Liver (tissue), 9 donors: ENCODE data around the gene DLX4. TPM values are rescaled to one million over a fixed set of nuclear protein-coding genes. Genes with fewer than 3 reads are reported as not detected.

ENCODE experiments used
- DNase-seq: peaks from one replicate; pipeline ENCODE4 v3.0.0-alpha.2; 2017; ENCODE audit warnings: low spot score
- H3K27ac ChIP-seq, 2 donors: one replicate each; pipeline ENCODE4 v1.7.0; 2013; ENCODE audit warnings: inconsistent platforms in 2 of 2, low read length in 2 of 2, control low read depth in 1 of 2, low read depth in 1 of 2, mild to moderate bottlenecking in 1 of 2
- H3K27me3 ChIP-seq, 4 donors: one replicate each; pipeline versions ENCODE4 v1.6.1 to v1.7.0; 2013; ENCODE audit warnings: low read length in 3 of 4, inconsistent platforms in 1 of 4, mild to moderate bottlenecking in 1 of 4, moderate library complexity in 1 of 4; ENCODE audit not compliant: control insufficient read depth in 4 of 4, insufficient read depth in 4 of 4
- H3K36me3 ChIP-seq, 4 donors: one replicate each; pipeline versions ENCODE4 v1.6.1 to v1.7.0; 2013; ENCODE audit warnings: low read length in 3 of 4, mild to moderate bottlenecking in 3 of 4, low read depth in 1 of 4, moderate library complexity in 1 of 4; ENCODE audit not compliant: control insufficient read depth in 4 of 4, insufficient read depth in 3 of 4
- H3K4me1 ChIP-seq, 4 donors: one replicate each; pipeline versions ENCODE4 v1.6.1 to v1.7.0; 2013; ENCODE audit warnings: low read length in 3 of 4, mild to moderate bottlenecking in 3 of 4, moderate library complexity in 1 of 4; ENCODE audit not compliant: control insufficient read depth in 4 of 4, insufficient read depth in 4 of 4
- H3K4me3 ChIP-seq, 3 donors: one replicate each; pipeline versions ENCODE4 v1.6.1 to v1.7.0; 2013; ENCODE audit warnings: low read length in 3 of 3, control low read depth in 1 of 3, low read depth in 1 of 3, mild to moderate bottlenecking in 1 of 3
- H3K9ac ChIP-seq, 2 donors: one replicate each; pipeline ENCODE4 v1.7.0; 2013; ENCODE audit warnings: low read length in 2 of 2, mild to moderate bottlenecking in 2 of 2, moderate library complexity in 2 of 2, control low read depth in 1 of 2, low read depth in 1 of 2
- H3K9me3 ChIP-seq, 4 donors: one replicate each; pipeline versions ENCODE4 v1.6.1 to v1.7.0; 2013; ENCODE audit warnings: low read length in 3 of 4; ENCODE audit not compliant: control insufficient read depth in 4 of 4
- EGR1 ChIP-seq, 2 donors: IDR thresholded peaks; 2 replicates each; pipeline ENCODE4 v1.6.1; 2016 to 2018; ENCODE audit warnings: antibody characterized with exemption in 2 of 2, low read depth in 2 of 2
- FOXA1 ChIP-seq: IDR thresholded peaks from 2 replicates; pipeline ENCODE4 v1.6.1; 2016; ENCODE audit warnings: antibody characterized with exemption
- FOXA2 ChIP-seq: IDR thresholded peaks from 2 replicates; pipeline ENCODE4 v1.6.1; 2016; ENCODE audit warnings: antibody characterized with exemption
- GABPA ChIP-seq, 2 donors: IDR thresholded peaks in 1 of 2; conservative IDR thresholded peaks in 1 of 2; 2 replicates each; pipeline ENCODE4 v1.6.1; 2016; ENCODE audit warnings: antibody characterized with exemption in 2 of 2, mild to moderate bottlenecking in 1 of 2, moderate library complexity in 1 of 2
- HNF4A ChIP-seq, 2 donors: conservative IDR thresholded peaks; 2 replicates each; pipeline ENCODE4 v1.6.1; 2016; ENCODE audit warnings: antibody characterized with exemption in 2 of 2, mild to moderate bottlenecking in 2 of 2
- HNF4G ChIP-seq: IDR thresholded peaks from 2 replicates; pipeline ENCODE4 v1.6.1; 2016; ENCODE audit warnings: antibody characterized with exemption
- NR2F2 ChIP-seq: IDR thresholded peaks from 2 replicates; pipeline ENCODE4 v1.6.1; 2016; ENCODE audit warnings: antibody characterized with exemption
- RAD21 ChIP-seq, 2 donors: IDR thresholded peaks; 2 replicates each; pipeline ENCODE4 v1.6.1; 2016; ENCODE audit warnings: antibody characterized with exemption in 2 of 2, mild to moderate bottlenecking in 2 of 2
- RXRA ChIP-seq, 2 donors: IDR thresholded peaks; 2 replicates each; pipeline ENCODE4 v1.6.1; 2017 to 2018; ENCODE audit warnings: antibody characterized with exemption in 2 of 2, mild to moderate bottlenecking in 1 of 2
- SP1 ChIP-seq: IDR thresholded peaks from 2 replicates; pipeline ENCODE4 v1.6.1; 2018; ENCODE audit warnings: antibody characterized with exemption, mild to moderate bottlenecking
- TAF1 ChIP-seq: conservative IDR thresholded peaks from 2 replicates; pipeline ENCODE4 v1.6.1; 2016; ENCODE audit warnings: antibody characterized with exemption, mild to moderate bottlenecking
- WGBS: extraction: QIAGEN DNeasy Blood & Tissue Kit; methylation state at CpG from one replicate; pipeline ENCODE4 v1.1.7; 2013; 5-methylcytosine and 5-hydroxymethylcytosine counted together
- polyA plus RNA-seq, 2 donors: library from polyadenylated mRNA; stranded (reverse) in 1 of 2; unstranded in 1 of 2; fragments of 200-250 nt in 1 of 2; fragments of >200 nt in 1 of 2; fragmentation: Nextera tagmentation in 1 of 2; extraction: Ambion mirVana in 1 of 2; gene quantifications; one replicate each; pipeline versions ENCODE4 v1.2.1 to v1.2.3, GENCODE V29; 2013 to 2015
- total RNA-seq, 2 donors: library from RNA; depleted of rRNA; stranded (reverse); fragments of >200 nt; gene quantifications; one replicate each; pipeline ENCODE4 v1.2.3, GENCODE V29; 2014
- TF ChIP-seq, protein P1 (sequence below): IDR thresholded peaks from 2 replicates; pipeline ENCODE4 v1.6.1; 2016; ENCODE audit warnings: antibody characterized with exemption
- TF ChIP-seq, protein P2 (sequence below): IDR thresholded peaks from 2 replicates; pipeline ENCODE4 v1.6.1; 2016; ENCODE audit warnings: antibody characterized with exemption, mild to moderate bottlenecking
- TF ChIP-seq, protein P3 (sequence below): IDR thresholded peaks from 2 replicates; pipeline ENCODE4 v1.6.1; 2016; ENCODE audit warnings: antibody characterized with exemption
- TF ChIP-seq, protein P4 (sequence below): fragments of 150-350 bp; IDR thresholded peaks from 2 replicates; pipeline ENCODE4 v1.5.1; 2017; ENCODE audit warnings: improper control_type of control experiment, low read depth, low read length; ENCODE audit not compliant: missing input control
- donor health status: healthy.
- donor health status: healthy.
- donor health status: healthy.
- donor health status: healthy.
- donor health status: healthy.

Gene DLX4
- total and polyA plus RNA-seq, 4 donors: not detected

DNA sequence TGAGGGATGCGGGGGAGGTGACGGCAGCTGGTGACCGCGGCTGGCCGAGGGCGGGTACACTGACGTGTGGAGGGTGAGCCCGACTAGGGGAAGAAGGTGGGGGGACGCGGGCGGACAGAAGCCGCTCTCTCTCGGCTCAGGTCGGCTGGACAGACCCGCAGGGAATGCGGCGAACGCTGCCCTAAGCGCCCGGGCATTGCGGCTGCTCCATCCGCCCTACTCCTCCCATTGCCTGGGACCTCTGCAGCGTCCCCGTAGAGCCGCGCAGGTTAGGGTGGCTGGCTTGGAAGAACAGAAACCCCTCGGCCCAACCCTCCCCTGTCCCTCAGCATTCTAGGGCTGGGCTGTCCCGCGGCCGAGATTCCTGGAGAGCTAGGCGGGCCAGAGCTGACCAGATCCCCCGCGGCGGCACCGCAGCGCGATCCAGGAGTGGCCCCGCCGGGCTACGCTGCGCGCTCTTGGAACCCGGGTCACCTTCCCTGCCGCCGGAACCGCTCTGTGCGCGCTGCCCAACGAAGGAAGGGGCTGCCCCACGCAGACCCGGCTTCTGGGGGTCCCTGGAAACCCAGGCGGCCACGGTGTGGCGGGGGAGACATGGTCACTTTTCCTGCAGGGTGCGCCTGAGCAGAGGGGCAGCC is 3.0 kb downstream of the DLX4 start:
- H3K36me3 ChIP-seq: no peaks in the 10 kb centered on the region
- H3K27me3 ChIP-seq: peaks cover 2 to 23% (median 19%) of the 10 kb centered on the region in 4 donors
- no peak for DNase-seq
- WGBS: 4% methylated on average over 55 of the region's 55 CpGs
- TF ChIP-seq FOXA1 (no peak), HNF4A (conservative IDR thresholded peaks at IDR 0.05) (no peak), RXRA (IDR thresholded peaks at IDR 0.05) (no peak), SP1 (no peak), NR2F2 (no peak), TAF1 (no peak), RAD21 (IDR thresholded peaks at IDR 0.05) (no peak), GABPA (IDR thresholded peaks at IDR 0.05 in 1 of 2, conservative IDR thresholded peaks at IDR 0.05 in 1 of 2) (no peak), FOXA2 (no peak), EGR1 (IDR thresholded peaks at IDR 0.05; ENCODE audit: low read depth in 2 of 2) (no peak), HNF4G (no peak)
- TF ChIP-seq, protein P1, sequence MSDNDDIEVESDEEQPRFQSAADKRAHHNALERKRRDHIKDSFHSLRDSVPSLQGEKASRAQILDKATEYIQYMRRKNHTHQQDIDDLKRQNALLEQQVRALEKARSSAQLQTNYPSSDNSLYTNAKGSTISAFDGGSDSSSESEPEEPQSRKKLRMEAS: no peak
- TF ChIP-seq, protein P2, sequence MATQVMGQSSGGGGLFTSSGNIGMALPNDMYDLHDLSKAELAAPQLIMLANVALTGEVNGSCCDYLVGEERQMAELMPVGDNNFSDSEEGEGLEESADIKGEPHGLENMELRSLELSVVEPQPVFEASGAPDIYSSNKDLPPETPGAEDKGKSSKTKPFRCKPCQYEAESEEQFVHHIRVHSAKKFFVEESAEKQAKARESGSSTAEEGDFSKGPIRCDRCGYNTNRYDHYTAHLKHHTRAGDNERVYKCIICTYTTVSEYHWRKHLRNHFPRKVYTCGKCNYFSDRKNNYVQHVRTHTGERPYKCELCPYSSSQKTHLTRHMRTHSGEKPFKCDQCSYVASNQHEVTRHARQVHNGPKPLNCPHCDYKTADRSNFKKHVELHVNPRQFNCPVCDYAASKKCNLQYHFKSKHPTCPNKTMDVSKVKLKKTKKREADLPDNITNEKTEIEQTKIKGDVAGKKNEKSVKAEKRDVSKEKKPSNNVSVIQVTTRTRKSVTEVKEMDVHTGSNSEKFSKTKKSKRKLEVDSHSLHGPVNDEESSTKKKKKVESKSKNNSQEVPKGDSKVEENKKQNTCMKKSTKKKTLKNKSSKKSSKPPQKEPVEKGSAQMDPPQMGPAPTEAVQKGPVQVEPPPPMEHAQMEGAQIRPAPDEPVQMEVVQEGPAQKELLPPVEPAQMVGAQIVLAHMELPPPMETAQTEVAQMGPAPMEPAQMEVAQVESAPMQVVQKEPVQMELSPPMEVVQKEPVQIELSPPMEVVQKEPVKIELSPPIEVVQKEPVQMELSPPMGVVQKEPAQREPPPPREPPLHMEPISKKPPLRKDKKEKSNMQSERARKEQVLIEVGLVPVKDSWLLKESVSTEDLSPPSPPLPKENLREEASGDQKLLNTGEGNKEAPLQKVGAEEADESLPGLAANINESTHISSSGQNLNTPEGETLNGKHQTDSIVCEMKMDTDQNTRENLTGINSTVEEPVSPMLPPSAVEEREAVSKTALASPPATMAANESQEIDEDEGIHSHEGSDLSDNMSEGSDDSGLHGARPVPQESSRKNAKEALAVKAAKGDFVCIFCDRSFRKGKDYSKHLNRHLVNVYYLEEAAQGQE: no peak
- TF ChIP-seq, protein P3, sequence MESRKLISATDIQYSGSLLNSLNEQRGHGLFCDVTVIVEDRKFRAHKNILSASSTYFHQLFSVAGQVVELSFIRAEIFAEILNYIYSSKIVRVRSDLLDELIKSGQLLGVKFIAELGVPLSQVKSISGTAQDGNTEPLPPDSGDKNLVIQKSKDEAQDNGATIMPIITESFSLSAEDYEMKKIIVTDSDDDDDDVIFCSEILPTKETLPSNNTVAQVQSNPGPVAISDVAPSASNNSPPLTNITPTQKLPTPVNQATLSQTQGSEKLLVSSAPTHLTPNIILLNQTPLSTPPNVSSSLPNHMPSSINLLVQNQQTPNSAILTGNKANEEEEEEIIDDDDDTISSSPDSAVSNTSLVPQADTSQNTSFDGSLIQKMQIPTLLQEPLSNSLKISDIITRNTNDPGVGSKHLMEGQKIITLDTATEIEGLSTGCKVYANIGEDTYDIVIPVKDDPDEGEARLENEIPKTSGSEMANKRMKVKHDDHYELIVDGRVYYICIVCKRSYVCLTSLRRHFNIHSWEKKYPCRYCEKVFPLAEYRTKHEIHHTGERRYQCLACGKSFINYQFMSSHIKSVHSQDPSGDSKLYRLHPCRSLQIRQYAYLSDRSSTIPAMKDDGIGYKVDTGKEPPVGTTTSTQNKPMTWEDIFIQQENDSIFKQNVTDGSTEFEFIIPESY: no peak
- TF ChIP-seq, protein P4, sequence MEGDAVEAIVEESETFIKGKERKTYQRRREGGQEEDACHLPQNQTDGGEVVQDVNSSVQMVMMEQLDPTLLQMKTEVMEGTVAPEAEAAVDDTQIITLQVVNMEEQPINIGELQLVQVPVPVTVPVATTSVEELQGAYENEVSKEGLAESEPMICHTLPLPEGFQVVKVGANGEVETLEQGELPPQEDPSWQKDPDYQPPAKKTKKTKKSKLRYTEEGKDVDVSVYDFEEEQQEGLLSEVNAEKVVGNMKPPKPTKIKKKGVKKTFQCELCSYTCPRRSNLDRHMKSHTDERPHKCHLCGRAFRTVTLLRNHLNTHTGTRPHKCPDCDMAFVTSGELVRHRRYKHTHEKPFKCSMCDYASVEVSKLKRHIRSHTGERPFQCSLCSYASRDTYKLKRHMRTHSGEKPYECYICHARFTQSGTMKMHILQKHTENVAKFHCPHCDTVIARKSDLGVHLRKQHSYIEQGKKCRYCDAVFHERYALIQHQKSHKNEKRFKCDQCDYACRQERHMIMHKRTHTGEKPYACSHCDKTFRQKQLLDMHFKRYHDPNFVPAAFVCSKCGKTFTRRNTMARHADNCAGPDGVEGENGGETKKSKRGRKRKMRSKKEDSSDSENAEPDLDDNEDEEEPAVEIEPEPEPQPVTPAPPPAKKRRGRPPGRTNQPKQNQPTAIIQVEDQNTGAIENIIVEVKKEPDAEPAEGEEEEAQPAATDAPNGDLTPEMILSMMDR: no peak
- no peak overlapping the region for H3K27ac ChIP-seq
- H3K4me1 ChIP-seq: peaks cover 7 to 24% (median 12%) of the 10 kb centered on the region in 4 donors
- H3K9me3 ChIP-seq: no peaks in the 10 kb centered on the region
- H3K4me3 ChIP-seq: no peak overlapping the region
- H3K9ac ChIP-seq: no peak overlapping the region
